Suprapubic skin (tissue), 3 donors: ENCODE results near the gene MIA2.

Experiments used
- CTCF ChIP-seq, 2 donors: fragments of 200-600 bp in 1 of 2; fragments of 450-650 bp in 1 of 2; sonication (generic) in 1 of 2; IDR thresholded peaks; one replicate each; pipeline ENCODE4 v1.5.1; 2016 to 2019; ENCODE audit warnings: antibody characterized with exemption in 2 of 2, mild to moderate bottlenecking in 1 of 2, moderate library complexity in 1 of 2
- POLR2AphosphoS5 ChIP-seq, 3 donors: sonication (generic); formaldehyde crosslinking; IDR thresholded peaks; one replicate each; pipeline ENCODE4 v1.6.1; 2017; ENCODE audit warnings: antibody characterized with exemption in 3 of 3

GRCh38 chr14:39251547-39251946 lies 17.8 kb downstream of the MIA2 start:
- TF ChIP-seq CTCF (IDR thresholded peaks at IDR 0.05) (no peak), POLR2AphosphoS5 (IDR thresholded peaks at IDR 0.05) (no peak)
